Measurements from ENCODE around the gene TRERF1. TPM values are rescaled to one million over a fixed set of nuclear protein-coding genes. Genes with fewer than 3 reads are reported as not detected.

TRERF1 gene
- total RNA-seq, 1 experiment from 2014 or later, result 22.3 TPM

- DNase-seq (ENCODE audit: low spot score), result no peak
- POLR2A ChIA-PET, result no interaction called here
- CTCF ChIA-PET, result no interaction called here
- TF ChIP-seq, protein P1, sequence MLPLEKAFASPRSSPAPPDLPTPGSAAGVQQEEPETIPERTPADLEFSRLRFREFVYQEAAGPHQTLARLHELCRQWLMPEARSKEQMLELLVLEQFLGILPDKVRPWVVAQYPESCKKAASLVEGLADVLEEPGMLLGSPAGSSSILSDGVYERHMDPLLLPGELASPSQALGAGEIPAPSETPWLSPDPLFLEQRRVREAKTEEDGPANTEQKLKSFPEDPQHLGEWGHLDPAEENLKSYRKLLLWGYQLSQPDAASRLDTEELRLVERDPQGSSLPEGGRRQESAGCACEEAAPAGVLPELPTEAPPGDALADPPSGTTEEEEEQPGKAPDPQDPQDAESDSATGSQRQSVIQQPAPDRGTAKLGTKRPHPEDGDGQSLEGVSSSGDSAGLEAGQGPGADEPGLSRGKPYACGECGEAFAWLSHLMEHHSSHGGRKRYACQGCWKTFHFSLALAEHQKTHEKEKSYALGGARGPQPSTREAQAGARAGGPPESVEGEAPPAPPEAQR (CRISPR knock-in tag; IDR thresholded peaks at IDR 0.05), result no peak
- TF ChIP-seq ZNF671 (CRISPR knock-in tag; IDR thresholded peaks at IDR 0.05) (no peak), ZNF425 (CRISPR knock-in tag; conservative IDR thresholded peaks at IDR 0.05) (no peak), ZNF396 (CRISPR knock-in tag; IDR thresholded peaks at IDR 0.05; ENCODE audit: borderline replicate concordance) (no peak), ZNF232 (CRISPR knock-in tag; IDR thresholded peaks at IDR 0.05) (no peak), GRHL2 (CRISPR knock-in tag; IDR thresholded peaks at IDR 0.05; ENCODE audit: insufficient replicate concordance, severe bottlenecking) (no peak), NFYB (CRISPR knock-in tag; conservative IDR thresholded peaks at IDR 0.05; ENCODE audit: low read depth) (no peak), E2F1 (CRISPR knock-in tag; IDR thresholded peaks at IDR 0.05) (no peak), FOXK1 (CRISPR knock-in tag; IDR thresholded peaks at IDR 0.05) (no peak), ZNF121 (CRISPR knock-in tag; IDR thresholded peaks at IDR 0.05) (no peak)
- TF ChIP-seq, protein P2, sequence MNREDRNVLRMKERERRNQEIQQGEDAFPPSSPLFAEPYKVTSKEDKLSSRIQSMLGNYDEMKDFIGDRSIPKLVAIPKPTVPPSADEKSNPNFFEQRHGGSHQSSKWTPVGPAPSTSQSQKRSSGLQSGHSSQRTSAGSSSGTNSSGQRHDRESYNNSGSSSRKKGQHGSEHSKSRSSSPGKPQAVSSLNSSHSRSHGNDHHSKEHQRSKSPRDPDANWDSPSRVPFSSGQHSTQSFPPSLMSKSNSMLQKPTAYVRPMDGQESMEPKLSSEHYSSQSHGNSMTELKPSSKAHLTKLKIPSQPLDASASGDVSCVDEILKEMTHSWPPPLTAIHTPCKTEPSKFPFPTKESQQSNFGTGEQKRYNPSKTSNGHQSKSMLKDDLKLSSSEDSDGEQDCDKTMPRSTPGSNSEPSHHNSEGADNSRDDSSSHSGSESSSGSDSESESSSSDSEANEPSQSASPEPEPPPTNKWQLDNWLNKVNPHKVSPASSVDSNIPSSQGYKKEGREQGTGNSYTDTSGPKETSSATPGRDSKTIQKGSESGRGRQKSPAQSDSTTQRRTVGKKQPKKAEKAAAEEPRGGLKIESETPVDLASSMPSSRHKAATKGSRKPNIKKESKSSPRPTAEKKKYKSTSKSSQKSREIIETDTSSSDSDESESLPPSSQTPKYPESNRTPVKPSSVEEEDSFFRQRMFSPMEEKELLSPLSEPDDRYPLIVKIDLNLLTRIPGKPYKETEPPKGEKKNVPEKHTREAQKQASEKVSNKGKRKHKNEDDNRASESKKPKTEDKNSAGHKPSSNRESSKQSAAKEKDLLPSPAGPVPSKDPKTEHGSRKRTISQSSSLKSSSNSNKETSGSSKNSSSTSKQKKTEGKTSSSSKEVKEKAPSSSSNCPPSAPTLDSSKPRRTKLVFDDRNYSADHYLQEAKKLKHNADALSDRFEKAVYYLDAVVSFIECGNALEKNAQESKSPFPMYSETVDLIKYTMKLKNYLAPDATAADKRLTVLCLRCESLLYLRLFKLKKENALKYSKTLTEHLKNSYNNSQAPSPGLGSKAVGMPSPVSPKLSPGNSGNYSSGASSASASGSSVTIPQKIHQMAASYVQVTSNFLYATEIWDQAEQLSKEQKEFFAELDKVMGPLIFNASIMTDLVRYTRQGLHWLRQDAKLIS (CRISPR knock-in tag; IDR thresholded peaks at IDR 0.05; ENCODE audit: borderline replicate concordance), result no peak
- no peak for ATAC-seq
- Mint-ChIP-seq H3K36me3 (0 out of 2 replicates have a peak, but pooled peaks cover 3% of the 10 kb centered on the region), H3K27me3 (ENCODE audit: low read depth) (no peaks in the 10 kb centered on the region), H3K4me3 (no peak overlapping the region), H3K4me1 (peaks cover 25% of the 10 kb centered on the region), H3K27ac (no peak overlapping the region), H3K9me3 (no peaks in the 10 kb centered on the region)
These were observed 110.5 kb downstream of the TRERF1 start for GRCh38 chr6:42341221-42341620.

DNA sequence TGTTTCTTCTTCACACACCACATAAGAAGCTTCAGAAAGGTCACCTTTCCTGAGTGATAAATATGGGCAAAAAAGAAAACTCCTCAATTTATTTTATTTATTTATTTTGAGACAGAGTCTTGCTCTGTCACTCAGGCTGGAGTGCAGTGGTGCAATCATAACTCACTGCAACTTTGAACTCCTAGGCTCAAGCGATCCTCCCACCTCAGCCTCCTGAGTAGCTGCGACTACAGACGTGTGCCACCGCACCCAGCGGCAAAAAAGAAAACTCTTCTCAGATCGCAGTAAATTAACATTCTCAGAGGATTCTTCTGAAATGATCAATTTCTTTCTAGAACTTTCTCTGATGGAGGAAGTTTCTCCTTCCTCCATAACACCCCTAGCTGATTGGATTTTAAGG, 111.2 kb downstream of the TRERF1 start:
- no peak for TF ChIP-seq GTF2I (CRISPR knock-in tag; conservative IDR thresholded peaks at IDR 0.05)
- no peak for TF ChIP-seq SMAD3 (CRISPR knock-in tag; IDR thresholded peaks at IDR 0.05; ENCODE audit: borderline replicate concordance)
- TF ChIP-seq ATF1 (CRISPR knock-in tag; IDR thresholded peaks at IDR 0.05), result no peak
- TF ChIP-seq ZNF232 (CRISPR knock-in tag; IDR thresholded peaks at IDR 0.05), result no peak
- no peak for TF ChIP-seq ZNF121 (CRISPR knock-in tag; IDR thresholded peaks at IDR 0.05)
- no peak for TF ChIP-seq ZBTB43 (CRISPR knock-in tag; IDR thresholded peaks at IDR 0.05)
- TF ChIP-seq HMGXB4 (CRISPR knock-in tag; IDR thresholded peaks at IDR 0.05), result no peak
- ATAC-seq, result no peak
- no peaks in the 10 kb centered on the region for H3K27me3 Mint-ChIP-seq (ENCODE audit: low read depth)
- no peaks in the 10 kb centered on the region for H3K9me3 Mint-ChIP-seq
- no peak overlapping the region for H3K27ac Mint-ChIP-seq
- 0 out of 2 replicates have a peak, but pooled peaks cover 3% of the 10 kb centered on the region for H3K36me3 Mint-ChIP-seq
- CTCF ChIA-PET, result interaction anchor here (2.4 kb wide), 1 partner anchor 207 kb away, joined by 7 read pairs; no protein-coding TSS in a partner anchor
- peaks cover 22% of the 10 kb centered on the region for H3K4me1 Mint-ChIP-seq
- no peak overlapping the region for H3K4me3 Mint-ChIP-seq
- no peak for DNase-seq (ENCODE audit: low spot score)
- POLR2A ChIA-PET, result no interaction called here

Measured in WTC11 (cell line).